ENCODE measurements around the gene PHF20. TPM values are rescaled to one million over a fixed set of nuclear protein-coding genes. Genes with fewer than 3 reads are reported as not detected.

The PHF20 gene
- total and polyA plus RNA-seq, 2 of the 8 experiments (the other 6 are each of a cell fraction or from before 2014, with no cell fraction given), result 25.6 to 70.1 TPM

DNA sequence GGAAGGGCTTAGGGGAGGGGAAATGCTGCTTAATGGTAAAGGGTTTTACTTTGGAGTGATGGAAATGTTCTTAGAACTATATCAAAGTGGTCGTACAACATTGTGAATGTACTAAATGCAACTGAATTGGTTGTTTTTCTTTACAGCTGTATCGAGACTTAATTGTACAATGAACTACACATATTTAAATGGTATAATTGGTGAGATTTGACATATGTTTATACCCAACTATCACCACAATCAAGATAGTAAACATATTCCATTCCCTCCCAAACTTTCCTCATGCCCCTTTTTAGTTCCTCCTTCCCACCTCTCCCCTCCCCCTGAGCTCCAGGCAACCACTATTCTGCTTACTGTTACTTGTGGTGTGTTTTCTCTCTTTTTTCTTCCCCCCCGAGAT, 138.4 kb downstream of the PHF20 start (continued):
- TF ChIP-seq, protein P1, sequence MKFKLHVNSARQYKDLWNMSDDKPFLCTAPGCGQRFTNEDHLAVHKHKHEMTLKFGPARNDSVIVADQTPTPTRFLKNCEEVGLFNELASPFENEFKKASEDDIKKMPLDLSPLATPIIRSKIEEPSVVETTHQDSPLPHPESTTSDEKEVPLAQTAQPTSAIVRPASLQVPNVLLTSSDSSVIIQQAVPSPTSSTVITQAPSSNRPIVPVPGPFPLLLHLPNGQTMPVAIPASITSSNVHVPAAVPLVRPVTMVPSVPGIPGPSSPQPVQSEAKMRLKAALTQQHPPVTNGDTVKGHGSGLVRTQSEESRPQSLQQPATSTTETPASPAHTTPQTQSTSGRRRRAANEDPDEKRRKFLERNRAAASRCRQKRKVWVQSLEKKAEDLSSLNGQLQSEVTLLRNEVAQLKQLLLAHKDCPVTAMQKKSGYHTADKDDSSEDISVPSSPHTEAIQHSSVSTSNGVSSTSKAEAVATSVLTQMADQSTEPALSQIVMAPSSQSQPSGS (IDR thresholded peaks at IDR 0.05; ENCODE audit: low read length), result no peak
- TF ChIP-seq, protein P2, sequence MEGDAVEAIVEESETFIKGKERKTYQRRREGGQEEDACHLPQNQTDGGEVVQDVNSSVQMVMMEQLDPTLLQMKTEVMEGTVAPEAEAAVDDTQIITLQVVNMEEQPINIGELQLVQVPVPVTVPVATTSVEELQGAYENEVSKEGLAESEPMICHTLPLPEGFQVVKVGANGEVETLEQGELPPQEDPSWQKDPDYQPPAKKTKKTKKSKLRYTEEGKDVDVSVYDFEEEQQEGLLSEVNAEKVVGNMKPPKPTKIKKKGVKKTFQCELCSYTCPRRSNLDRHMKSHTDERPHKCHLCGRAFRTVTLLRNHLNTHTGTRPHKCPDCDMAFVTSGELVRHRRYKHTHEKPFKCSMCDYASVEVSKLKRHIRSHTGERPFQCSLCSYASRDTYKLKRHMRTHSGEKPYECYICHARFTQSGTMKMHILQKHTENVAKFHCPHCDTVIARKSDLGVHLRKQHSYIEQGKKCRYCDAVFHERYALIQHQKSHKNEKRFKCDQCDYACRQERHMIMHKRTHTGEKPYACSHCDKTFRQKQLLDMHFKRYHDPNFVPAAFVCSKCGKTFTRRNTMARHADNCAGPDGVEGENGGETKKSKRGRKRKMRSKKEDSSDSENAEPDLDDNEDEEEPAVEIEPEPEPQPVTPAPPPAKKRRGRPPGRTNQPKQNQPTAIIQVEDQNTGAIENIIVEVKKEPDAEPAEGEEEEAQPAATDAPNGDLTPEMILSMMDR (IDR thresholded peaks at IDR 0.05; ENCODE audit: control extremely low read depth in 1 of 3, insufficient read depth in 1 of 3, low read depth in 1 of 3, low read length in 3 of 3), result no peak
- TF ChIP-seq JUND (IDR thresholded peaks at IDR 0.05; ENCODE audit: low read length) (no peak), BRCA1 (IDR thresholded peaks at IDR 0.05; ENCODE audit: low read depth, low read length) (no peak), EP300 (IDR thresholded peaks at IDR 0.05; ENCODE audit: borderline replicate concordance in 1 of 2, low read depth in 2 of 2, low read length in 2 of 2) (no peak)
- TF ChIP-seq, protein P3, sequence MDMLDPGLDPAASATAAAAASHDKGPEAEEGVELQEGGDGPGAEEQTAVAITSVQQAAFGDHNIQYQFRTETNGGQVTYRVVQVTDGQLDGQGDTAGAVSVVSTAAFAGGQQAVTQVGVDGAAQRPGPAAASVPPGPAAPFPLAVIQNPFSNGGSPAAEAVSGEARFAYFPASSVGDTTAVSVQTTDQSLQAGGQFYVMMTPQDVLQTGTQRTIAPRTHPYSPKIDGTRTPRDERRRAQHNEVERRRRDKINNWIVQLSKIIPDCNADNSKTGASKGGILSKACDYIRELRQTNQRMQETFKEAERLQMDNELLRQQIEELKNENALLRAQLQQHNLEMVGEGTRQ (IDR thresholded peaks at IDR 0.05; ENCODE audit: low read length), result no peak
